Measurements from ENCODE around the gene SYNE2.
A peak's percentile ranks its signal among the peaks of the same experiment; 100 is the strongest.

DNA sequence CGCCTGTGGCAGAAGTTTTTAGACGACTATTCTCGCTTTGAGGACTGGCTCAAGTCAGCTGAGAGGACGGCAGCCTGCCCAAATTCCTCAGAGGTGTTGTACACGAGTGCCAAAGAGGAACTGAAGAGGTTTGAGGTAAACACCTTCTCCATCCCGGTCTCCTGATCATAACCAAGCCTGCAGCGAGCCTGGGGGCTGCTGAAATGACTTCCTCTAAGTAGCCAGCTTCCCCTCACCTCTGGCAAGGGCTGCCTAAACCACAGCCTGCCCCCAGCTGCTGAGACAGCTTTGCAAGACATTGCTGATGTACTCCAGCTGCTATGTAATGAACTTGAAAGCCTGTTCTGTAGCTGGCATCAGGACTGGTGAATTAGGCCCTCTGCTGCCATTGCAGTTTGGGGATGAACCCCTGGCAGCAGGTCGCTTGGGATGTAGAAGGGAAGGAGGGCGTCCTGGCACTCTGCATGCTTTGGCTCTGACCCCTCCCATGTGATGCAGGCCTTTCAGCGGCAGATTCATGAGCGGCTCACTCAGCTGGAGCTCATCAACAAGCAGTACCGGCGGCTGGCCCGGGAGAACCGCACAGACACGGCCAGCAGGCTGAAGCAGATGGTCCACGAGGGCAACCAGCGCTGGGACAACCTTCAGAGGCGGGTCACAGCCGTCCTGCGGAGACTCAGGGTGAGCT is 356.8 kb downstream of the SYNE2 start:
- TF ChIP-seq CTCF (IDR thresholded peaks at IDR 0.05) (no peak), POLR2AphosphoS5 (IDR thresholded peaks at IDR 0.05) (peak; percentile 53), POLR2A (IDR thresholded peaks at IDR 0.05) (no peak)

All from gastroesophageal sphincter (tissue), 3 donors.